Measurements from ENCODE around the gene DLG2. TPM values are rescaled to one million over a fixed set of nuclear protein-coding genes. Genes with fewer than 3 reads are reported as not detected.

The DLG2 gene
- total and polyA plus RNA-seq, 2 of the 8 experiments (the other 6 are each of a cell fraction or from before 2014, with no cell fraction given) = 1.7 to 14.3 TPM

- no peak overlapping the region for H3K9ac ChIP-seq (replicated peaks in 1 of 4; ENCODE audit: extremely low read depth in 1 of 4, low read depth in 3 of 4, low read length in 3 of 4)
- no peak overlapping the region for H2AK5ac ChIP-seq (ENCODE audit: low read depth, low read length)
- H2BK15ac ChIP-seq (ENCODE audit: low read length) = no peak overlapping the region
- DNase-seq (ENCODE audit: low read depth in 1 of 2, low spot score in 2 of 2) (no peak), FAIRE-seq (no peak)
- no peaks in the 10 kb centered on the region; the same call in 1 of the 2 replicates for H3K23me2 ChIP-seq (ENCODE audit: low read depth, low read length)
- no peak overlapping the region for H4K91ac ChIP-seq (replicated peaks; ENCODE audit: insufficient read length, low read length)
- H2BK12ac ChIP-seq (ENCODE audit: low read depth, low read length) = no peak overlapping the region
- no peaks in the 10 kb centered on the region for H4K20me1 ChIP-seq (replicated peaks in 1 of 2; ENCODE audit: control insufficient read depth in 1 of 2, insufficient read depth in 2 of 2, low read length in 2 of 2)
- no peak overlapping the region for H3K4me3 ChIP-seq (ENCODE audit: extremely low read depth in 1 of 4, insufficient read depth in 2 of 4, low read depth in 3 of 4, low read length in 4 of 4)
- no peaks in the 10 kb centered on the region for H3K4me1 ChIP-seq (replicated peaks in 1 of 4; ENCODE audit: control insufficient read depth in 3 of 4, insufficient read depth in 4 of 4, low read length in 3 of 4)
- no peaks in the 10 kb centered on the region for H3K9me3 ChIP-seq (ENCODE audit: insufficient read depth in 2 of 2, low read depth in 1 of 2, low read length in 1 of 2)
- H3K18ac ChIP-seq (ENCODE audit: extremely low read depth, low read length) = no peak overlapping the region
- no peak overlapping the region for H2BK120ac ChIP-seq (replicated peaks; ENCODE audit: low read depth, low read length)
- no peak overlapping the region for H3K27ac ChIP-seq (ENCODE audit: low read depth, low read length)
- no peaks in the 10 kb centered on the region for H3K79me1 ChIP-seq (ENCODE audit: low read depth, low read length)
- no peaks in the 10 kb centered on the region for H3K36me3 ChIP-seq (ENCODE audit: control insufficient read depth in 2 of 4, insufficient read depth in 4 of 4, low read length in 3 of 4)
- H2BK5ac ChIP-seq (ENCODE audit: low read depth, low read length) = no peak overlapping the region
- no peak overlapping the region for H3K56ac ChIP-seq (replicated peaks; ENCODE audit: insufficient read length, low read depth, low read length)
- H3K14ac ChIP-seq (ENCODE audit: insufficient read length) = no peak overlapping the region
- no peak overlapping the region for H4K8ac ChIP-seq (ENCODE audit: extremely low read depth, insufficient read depth, low read length)
- no peak overlapping the region for H3K23ac ChIP-seq (ENCODE audit: insufficient read length)
- H4K5ac ChIP-seq (ENCODE audit: insufficient read length, low read depth, low read length) = no peak overlapping the region
- H2BK20ac ChIP-seq (ENCODE audit: low read length) = no peak overlapping the region
- H2AFZ ChIP-seq (ENCODE audit: low read length) = no peak overlapping the region
- POLR2A ChIA-PET (ENCODE audit: partially characterized antibody) = no interaction called here
- H3K4me2 ChIP-seq (ENCODE audit: insufficient read depth in 1 of 2, low read depth in 2 of 2, low read length in 2 of 2) = no peak overlapping the region
- no peak overlapping the region for H3K4ac ChIP-seq (replicated peaks; ENCODE audit: insufficient read length, low read depth, low read length)
- no peaks in the 10 kb centered on the region for H3K79me2 ChIP-seq (ENCODE audit: control insufficient read depth in 1 of 2, insufficient read depth in 2 of 2, low read length in 2 of 2)
- TF ChIP-seq POLR2A (IDR thresholded peaks at IDR 0.05; ENCODE audit: control extremely low read depth in 1 of 2, low read depth in 2 of 2, low read length in 2 of 2) (no peak), MAX (IDR thresholded peaks at IDR 0.05) (no peak), HDAC6 (IDR thresholded peaks at IDR 0.05; ENCODE audit: low read depth, low read length) (no peak), YY1 (IDR thresholded peaks at IDR 0.05; ENCODE audit: low read depth, low read length) (no peak), FOSL1 (IDR thresholded peaks at IDR 0.05; ENCODE audit: insufficient read depth, low read depth, low read length) (no peak), ATF2 (IDR thresholded peaks at IDR 0.05; ENCODE audit: low read length) (no peak), SUZ12 (IDR thresholded peaks at IDR 0.05; ENCODE audit: low read length) (no peak), RNF2 (IDR thresholded peaks at IDR 0.05; ENCODE audit: borderline replicate concordance, low read depth, low read length, missing control alignments, poor library complexity, severe bottlenecking) (no peak), SRF (IDR thresholded peaks at IDR 0.05; ENCODE audit: low read depth, low read length) (no peak), CHD2 (IDR thresholded peaks at IDR 0.05; ENCODE audit: low read length) (no peak)
- no peaks in the 10 kb centered on the region for H3K27me3 ChIP-seq (replicated peaks in 1 of 4; ENCODE audit: control insufficient read depth in 3 of 4, extremely low read depth in 1 of 4, insufficient read depth in 3 of 4, low read length in 3 of 4)
- CTCF ChIA-PET (ENCODE audit: partially characterized antibody) = no interaction called here
Observed at GRCh38 chr11:84594602-84595001, 1032.5 kb downstream of the DLG2 start.
